T-helper 1 cell (primary cell): ENCODE measurements around the gene BSND.
"Not testable (repeated sequence)": the region's sequence is repeated elsewhere in the genome, so short reads cannot be mapped to it uniquely, and the experiment has no call there.

Source experiments
- DNase-seq, 5 donors: peaks; one replicate each; pipeline ENCODE4 v3.0.0-alpha.2; 2012 to 2020

The BSND gene

GRCh38 chr1:55024163-55024562, 25.4 kb downstream of the BSND start:
- DNase-seq = not testable (repeated sequence)

DNA sequence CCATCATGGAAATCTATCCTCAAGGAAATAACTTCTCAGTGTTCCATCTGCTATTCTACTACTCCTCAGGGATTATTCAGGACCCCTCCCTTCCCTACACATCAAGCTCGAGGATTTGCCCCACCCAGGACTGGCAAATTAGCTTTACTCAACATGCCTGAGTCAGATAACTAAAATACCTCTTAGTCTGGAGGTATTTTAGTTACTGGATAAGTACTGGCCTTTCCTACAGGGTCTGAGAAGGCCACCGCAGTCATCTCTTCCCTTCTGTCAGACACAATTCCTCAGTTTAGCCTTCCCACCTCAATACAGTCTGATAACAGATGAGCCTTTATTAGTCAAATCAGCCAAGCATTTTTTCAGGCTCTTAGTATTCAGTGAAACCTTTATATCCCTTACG, 27.9 kb downstream of the BSND start:
- not testable (repeated sequence) for DNase-seq

DNA sequence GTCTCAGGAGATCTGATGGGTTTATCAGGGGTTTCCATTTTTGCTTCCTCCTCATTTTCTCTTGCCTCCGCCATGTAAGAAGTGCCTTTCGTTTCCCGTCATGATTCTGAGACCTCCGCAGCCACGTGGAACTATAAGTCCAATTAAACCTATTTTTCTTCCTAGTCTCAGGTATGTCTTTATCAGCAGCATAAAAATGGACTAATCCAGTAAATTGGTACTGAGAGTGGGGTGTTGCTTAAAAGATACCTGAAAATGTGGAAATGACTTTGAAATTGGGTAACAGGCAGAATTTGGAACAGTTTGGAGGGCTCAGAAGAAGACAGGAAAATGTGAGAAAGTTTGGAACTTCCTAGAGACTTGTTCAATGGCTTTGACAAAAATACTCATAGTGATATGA, 32.4 kb downstream of the BSND start:
- not testable (repeated sequence) for DNase-seq

- DNase-seq = no peak
Observed at GRCh38 chr1:55033265-55033614, 34.5 kb downstream of the BSND start.

DNA sequence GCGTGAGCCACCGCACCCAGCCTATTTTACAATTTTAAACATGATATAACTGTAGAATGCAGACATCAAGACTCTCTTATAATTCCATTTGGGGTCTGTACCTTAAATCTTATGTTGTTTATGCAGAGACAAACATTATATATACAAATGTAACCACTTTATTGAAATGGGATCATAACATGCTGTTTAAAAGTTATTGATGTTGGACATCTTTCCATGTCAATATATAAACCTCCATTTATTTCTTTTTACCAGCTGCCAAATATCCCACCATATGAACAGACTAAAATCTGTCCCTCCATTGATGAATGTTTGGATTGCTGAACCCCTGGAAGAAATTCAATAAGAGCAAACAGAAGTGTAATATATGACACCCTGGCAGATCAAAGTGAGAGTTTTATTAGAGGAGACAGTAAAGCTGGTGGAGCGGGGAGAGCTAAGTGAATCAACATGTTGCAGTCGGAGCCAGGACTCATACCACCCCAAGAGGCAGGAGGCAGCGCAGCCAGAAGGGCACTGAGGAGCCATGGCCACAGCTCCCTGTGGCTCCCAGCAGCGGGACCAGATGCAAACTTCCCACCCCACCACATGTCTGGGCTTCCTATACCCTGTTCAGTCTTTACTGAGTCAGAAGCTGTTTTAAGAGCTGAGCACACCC, 35.9 kb downstream of the BSND start:
- no peak for DNase-seq

DNA sequence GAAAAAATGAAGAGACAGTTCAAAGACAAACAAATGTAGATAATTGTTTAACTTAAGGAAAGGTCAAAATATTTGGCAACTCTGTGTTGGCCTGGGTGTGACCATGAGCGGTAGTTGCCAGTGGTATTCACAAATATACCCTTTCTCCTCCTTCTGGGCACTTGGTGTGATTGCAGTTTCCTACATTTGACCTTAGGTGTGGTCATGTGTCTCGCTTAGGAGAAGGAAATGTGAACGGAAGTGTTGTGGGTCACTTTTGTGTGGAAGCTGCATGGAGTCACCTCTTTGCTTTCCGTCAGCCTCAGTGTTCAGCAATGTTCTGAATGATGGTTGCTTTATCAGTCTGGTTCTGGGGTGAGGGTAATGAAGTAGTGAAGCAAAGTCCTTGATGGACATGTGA, 37.2 kb downstream of the BSND start:
- no peak for DNase-seq

GRCh38 chr1:55037733-55038551, 39.2 kb downstream of the BSND start:
- no peak for DNase-seq

- no peak for DNase-seq
Observed at GRCh38 chr1:55038552-55038838, 39.8 kb downstream of the BSND start.

GRCh38 chr1:55038974-55039341, 40.2 kb downstream of the BSND start:
- DNase-seq = no peak

DNA sequence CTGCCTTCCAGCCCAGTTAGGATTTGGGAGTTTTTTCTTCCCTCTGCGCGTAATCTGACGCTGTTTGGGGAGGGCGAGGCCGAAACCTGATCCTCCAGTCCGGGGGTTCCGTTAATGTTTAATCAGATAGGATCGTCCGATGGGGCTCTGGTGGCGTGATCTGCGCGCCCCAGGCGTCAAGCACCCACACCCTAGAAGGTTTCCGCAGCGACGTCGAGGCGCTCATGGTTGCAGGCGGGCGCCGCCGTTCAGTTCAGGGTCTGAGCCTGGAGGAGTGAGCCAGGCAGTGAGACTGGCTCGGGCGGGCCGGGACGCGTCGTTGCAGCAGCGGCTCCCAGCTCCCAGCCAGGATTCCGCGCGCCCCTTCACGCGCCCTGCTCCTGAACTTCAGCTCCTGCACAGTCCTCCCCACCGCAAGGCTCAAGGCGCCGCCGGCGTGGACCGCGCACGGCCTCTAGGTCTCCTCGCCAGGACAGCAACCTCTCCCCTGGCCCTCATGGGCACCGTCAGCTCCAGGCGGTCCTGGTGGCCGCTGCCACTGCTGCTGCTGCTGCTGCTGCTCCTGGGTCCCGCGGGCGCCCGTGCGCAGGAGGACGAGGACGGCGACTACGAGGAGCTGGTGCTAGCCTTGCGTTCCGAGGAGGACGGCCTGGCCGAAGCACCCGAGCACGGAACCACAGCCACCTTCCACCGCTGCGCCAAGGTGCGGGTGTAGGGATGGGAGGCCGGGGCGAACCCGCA, 40.8 kb downstream of the BSND start, which contains the start of gene PCSK9:
PCSK9 (plus strand) TSS at position 207 of the 741 bp plus-strand sequence; CDS start at position 497, 290 bp downstream.
- DNase-seq = no peak

DNA sequence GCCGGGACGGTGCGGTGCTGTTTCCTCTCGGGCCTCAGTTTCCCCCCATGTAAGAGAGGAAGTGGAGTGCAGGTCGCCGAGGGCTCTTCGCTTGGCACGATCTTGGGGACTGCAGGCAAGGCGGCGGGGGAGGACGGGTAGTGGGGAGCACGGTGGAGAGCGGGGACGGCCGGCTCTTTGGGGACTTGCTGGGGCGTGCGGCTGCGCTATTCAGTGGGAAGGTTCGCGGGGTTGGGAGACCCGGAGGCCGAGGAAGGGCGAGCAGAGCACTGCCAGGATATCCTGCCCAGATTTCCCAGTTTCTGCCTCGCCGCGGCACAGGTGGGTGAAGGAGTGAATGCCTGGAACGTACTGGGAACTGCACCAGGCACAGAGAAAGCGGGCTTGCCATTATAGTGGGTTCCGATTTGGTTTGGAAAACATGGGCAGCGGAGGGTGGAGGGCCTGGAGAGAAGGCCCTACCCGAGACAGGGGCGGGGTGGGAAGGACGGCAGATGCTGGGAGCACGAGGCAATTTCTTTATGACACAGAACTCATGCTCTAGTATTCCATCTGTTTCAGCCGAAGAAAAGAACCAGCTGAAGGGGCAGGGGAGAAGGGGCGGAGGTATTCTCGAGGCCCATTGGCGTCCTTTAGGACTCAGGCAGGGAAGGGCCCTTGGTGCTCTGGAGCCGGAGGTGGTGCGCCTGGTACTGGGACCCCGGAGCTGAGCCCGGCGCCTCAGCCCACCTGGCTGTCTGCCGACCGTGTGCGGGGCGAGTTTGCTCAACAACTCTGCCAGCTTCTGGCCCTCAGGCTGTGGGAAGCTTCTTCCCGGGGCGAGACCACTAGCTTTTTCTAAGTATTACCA, 41.6 kb downstream of the BSND start:
- DNase-seq = no peak

DNA sequence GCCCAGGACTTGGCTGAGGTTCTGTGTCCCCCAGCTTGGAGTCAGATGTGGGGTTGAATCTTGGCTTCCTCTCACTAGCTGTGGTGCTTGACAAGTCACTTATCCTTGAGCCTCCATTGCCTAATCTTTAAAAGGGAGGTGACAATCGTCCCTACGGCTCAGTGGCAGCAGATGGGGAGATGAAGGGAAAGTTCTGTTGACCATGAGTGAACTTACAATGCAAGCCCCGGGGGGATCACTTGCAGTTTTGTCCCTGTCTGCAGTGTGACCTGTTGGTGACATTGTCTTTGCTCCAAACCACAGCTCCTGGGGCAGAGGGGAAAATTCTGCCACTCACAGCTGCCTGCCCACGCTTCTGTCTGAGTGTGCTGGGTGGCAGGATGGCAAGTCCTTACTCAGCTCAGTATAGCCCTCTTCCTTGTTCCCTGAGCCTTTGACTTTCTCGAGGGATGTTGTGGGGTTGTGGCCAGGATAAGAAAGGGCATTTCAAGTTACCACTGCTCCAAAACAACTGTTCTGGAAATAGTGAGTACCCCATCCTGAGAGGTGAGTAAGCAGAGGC, 42.3 kb downstream of the BSND start:
- no peak for DNase-seq

DNA sequence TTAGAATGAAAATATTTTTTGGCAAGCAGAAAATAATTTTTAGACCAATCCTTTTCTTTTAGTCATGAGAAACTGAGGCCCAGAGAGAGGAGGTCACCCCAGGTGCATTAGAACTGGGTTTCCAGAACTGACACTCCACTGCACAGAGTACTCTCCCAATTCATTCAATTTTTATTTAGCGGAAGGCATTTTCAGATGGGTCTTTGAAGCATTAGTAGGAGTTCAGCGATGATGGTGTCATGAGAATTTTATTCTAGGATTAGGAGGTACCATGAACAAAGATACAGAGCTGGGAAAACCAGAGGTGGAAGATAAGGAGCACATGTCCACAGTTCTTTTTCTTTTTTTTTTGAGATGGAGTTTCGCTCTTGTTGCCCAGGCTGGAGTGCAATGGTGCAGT, 42.9 kb downstream of the BSND start:
- no peak for DNase-seq

DNA sequence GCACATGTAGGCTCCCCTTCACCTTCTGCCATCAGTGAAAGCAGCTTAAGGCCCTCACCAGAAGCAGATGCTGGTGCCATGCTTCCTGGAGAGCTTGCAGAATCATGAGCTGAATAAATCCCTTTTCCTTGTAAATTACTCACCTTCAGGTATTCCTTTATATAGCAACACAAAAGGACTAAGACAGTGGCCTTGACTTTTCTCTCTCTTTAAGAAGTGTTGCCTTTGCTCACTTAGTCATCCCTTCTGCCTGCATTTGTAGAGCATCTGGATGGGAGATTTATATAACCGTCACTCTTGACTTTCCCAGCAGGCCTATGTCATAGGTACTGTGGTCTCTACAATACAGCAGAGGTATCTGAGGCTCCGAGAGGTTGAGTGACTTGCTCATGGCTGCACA, 44.3 kb downstream of the BSND start:
- DNase-seq = no peak

- DNase-seq = no peak
Observed at GRCh38 chr1:55043726-55044125, 45.0 kb downstream of the BSND start.

GRCh38 chr1:55044617-55045397, 46.1 kb downstream of the BSND start:
- DNase-seq = no peak

- no peak for DNase-seq
Observed at GRCh38 chr1:55045430-55045829, 46.7 kb downstream of the BSND start.

- no peak for DNase-seq
Observed at GRCh38 chr1:55046871-55047270, 48.1 kb downstream of the BSND start.

GRCh38 chr1:55047611-55048010, 48.9 kb downstream of the BSND start:
- no peak for DNase-seq

DNA sequence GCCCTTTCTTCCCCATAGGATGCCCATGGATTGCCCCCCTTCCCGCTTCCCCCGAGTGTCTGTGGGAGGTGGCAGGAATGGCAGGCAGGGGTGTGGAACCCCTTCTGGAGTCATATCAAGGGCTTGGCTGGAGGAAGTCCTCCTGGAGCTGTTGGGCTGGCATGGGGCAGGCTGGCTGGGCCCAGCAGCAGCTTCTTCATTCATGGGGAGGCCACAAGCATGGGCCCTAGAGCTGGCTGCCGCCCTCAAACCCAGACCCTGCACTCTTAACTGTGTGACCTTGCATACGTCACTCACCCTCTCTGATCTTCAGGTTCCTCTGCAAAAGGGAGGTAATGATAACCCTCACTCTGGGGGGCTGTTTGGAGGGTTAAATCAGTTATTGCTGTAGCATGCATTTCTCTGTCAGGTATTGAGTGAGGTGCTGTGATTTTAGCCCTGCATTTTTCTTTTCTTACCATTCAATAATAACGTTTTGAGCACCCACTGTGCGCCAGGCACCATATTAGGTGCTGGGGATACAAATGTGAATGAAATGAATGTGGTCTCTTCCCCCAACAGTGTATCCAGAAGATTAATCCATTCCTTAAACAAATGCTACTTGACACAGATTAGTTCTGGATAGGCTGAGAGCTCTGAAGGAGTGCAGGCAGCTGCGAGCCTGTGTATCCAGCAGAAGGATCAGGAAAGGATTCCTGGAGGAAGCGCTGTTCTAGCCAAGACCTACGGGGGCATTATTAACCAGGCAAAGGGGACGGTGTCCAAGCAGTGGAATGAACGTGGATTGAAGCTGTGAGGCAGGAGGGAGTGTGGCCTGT, 49.9 kb downstream of the BSND start:
- DNase-seq = no peak
